Inflammatory macrophage treated with lipopolysaccharide for 1 hour (primary cell): Measurements from ENCODE around the gene CTSF.

Source experiments
- DNase-seq, 2 donors: peaks; one replicate each; pipeline ENCODE4 v3.0.0-alpha.2; 2020 to 2022

Gene CTSF

GRCh38 chr11:66529655-66530054 lies 38.8 kb downstream of the CTSF start:
- no peak for DNase-seq

GRCh38 chr11:66529069-66529468 lies 39.3 kb downstream of the CTSF start:
- no peak for DNase-seq

- no peak for DNase-seq
These were observed 43.9 kb downstream of the CTSF start for GRCh38 chr11:66524304-66525040.

- no peak for DNase-seq
These were observed 44.8 kb downstream of the CTSF start for GRCh38 chr11:66523611-66524010.
